SJCRH30 (cell line): ENCODE data around the gene CALML4. TPM values are rescaled to one million over a fixed set of nuclear protein-coding genes. Genes with fewer than 3 reads are reported as not detected.
"Not testable (repeated sequence)": the region's sequence is repeated elsewhere in the genome, so short reads cannot be mapped to it uniquely, and the experiment has no call there.

ENCODE experiments used
- DNase-seq, 2 experiments: peaks; one replicate each; pipeline ENCODE4 v3.0.0-alpha.2; 2015 to 2020
- H3K27ac ChIP-seq: fragments of 250-450 bp; sonication (Bioruptor Pico); 2 replicates; pipeline ENCODE4 v1.5.1; 2020; ENCODE audit warnings: mild to moderate bottlenecking, moderate library complexity
- H3K27me3 ChIP-seq: fragments of 250-450 bp; sonication (Bioruptor Pico); 2 replicates; pipeline ENCODE4 v1.5.1; 2020; ENCODE audit warnings: mild to moderate bottlenecking, moderate library complexity
- H3K36me3 ChIP-seq: fragments of 250-450 bp; sonication (Bioruptor Pico); 2 replicates; pipeline ENCODE4 v1.5.1; 2020; ENCODE audit warnings: mild to moderate bottlenecking, moderate library complexity
- H3K4me1 ChIP-seq: fragments of 250-450 bp; sonication (Bioruptor Pico); 2 replicates; pipeline ENCODE4 v1.5.1; 2020; ENCODE audit warnings: mild to moderate bottlenecking, moderate library complexity
- H3K4me3 ChIP-seq: fragments of 250-450 bp; sonication (Bioruptor Pico); 2 replicates; pipeline ENCODE4 v1.5.1; 2020; ENCODE audit warnings: mild to moderate bottlenecking, moderate library complexity
- H3K9me3 ChIP-seq: fragments of 250-450 bp; sonication (Bioruptor Pico); replicated peaks from 2 replicates; pipeline ENCODE4 v1.5.1; 2020; ENCODE audit warnings: mild to moderate bottlenecking, moderate library complexity
- total RNA-seq: library from RNA; depleted of rRNA; stranded (reverse); fragments of >200 nt; shearing (Covaris generic); gene quantifications from 2 replicates; pipeline ENCODE4 v1.2.3, GENCODE V29; 2014

CALML4 gene
- total RNA-seq, 1 experiment from 2014 or later = 7.5 TPM

GRCh38 chr15:68175526-68175925 is 29.6 kb downstream of the CALML4 start:
- DNase-seq = no peak
- Histone ChIP-seq H3K4me3 (no peak overlapping the region), H3K27me3 (no peaks in the 10 kb centered on the region), H3K9me3 (no peaks in the 10 kb centered on the region), H3K27ac (no peak overlapping the region), H3K36me3 (peaks cover 56% of the 10 kb centered on the region), H3K4me1 (no peaks in the 10 kb centered on the region)

- H3K27me3 ChIP-seq = no peaks in the 10 kb centered on the region
- no peak for DNase-seq
- peaks cover 44% of the 10 kb centered on the region for H3K36me3 ChIP-seq
- H3K9me3 ChIP-seq = no peaks in the 10 kb centered on the region
- no peaks in the 10 kb centered on the region for H3K4me1 ChIP-seq
- H3K27ac ChIP-seq = no peak overlapping the region
- H3K4me3 ChIP-seq = no peak overlapping the region
These were observed 32.0 kb downstream of the CALML4 start for GRCh38 chr15:68173119-68173518.

- not testable (repeated sequence) for H3K4me1 ChIP-seq, H3K4me3 ChIP-seq, DNase-seq, H3K9me3 ChIP-seq, H3K27me3 ChIP-seq, H3K27ac ChIP-seq
- H3K36me3 ChIP-seq = peaks cover 36% of the 10 kb centered on the region
These were observed 33.1 kb downstream of the CALML4 start for GRCh38 chr15:68172037-68172436.

- Histone ChIP-seq H3K9me3 (no peaks in the 10 kb centered on the region), H3K36me3 (peaks cover 19% of the 10 kb centered on the region), H3K27me3 (no peaks in the 10 kb centered on the region), H3K4me1 (no peaks in the 10 kb centered on the region), H3K27ac (no peak overlapping the region), H3K4me3 (no peak overlapping the region)
- DNase-seq = no peak
These were observed 38.3 kb downstream of the CALML4 start for GRCh38 chr15:68166847-68167246.

- DNase-seq = no peak
- Histone ChIP-seq H3K36me3 (peaks cover 31% of the 10 kb centered on the region), H3K9me3 (no peaks in the 10 kb centered on the region), H3K27ac (no peak overlapping the region), H3K4me3 (no peak overlapping the region), H3K4me1 (no peaks in the 10 kb centered on the region), H3K27me3 (no peaks in the 10 kb centered on the region)
These were observed 41.9 kb downstream of the CALML4 start for GRCh38 chr15:68163191-68163590.

- H3K27me3 ChIP-seq = no peaks in the 10 kb centered on the region
- H3K36me3 ChIP-seq = peaks cover 37% of the 10 kb centered on the region
- H3K4me1 ChIP-seq = no peaks in the 10 kb centered on the region
- no peak overlapping the region for H3K4me3 ChIP-seq
- DNase-seq = no peak
- no peak overlapping the region for H3K27ac ChIP-seq
- no peaks in the 10 kb centered on the region for H3K9me3 ChIP-seq
These were observed 47.0 kb downstream of the CALML4 start for GRCh38 chr15:68158046-68158628.

GRCh38 chr15:68157074-68157473 is 48.1 kb downstream of the CALML4 start:
- Histone ChIP-seq H3K4me3 (no peak overlapping the region), H3K9me3 (no peaks in the 10 kb centered on the region), H3K4me1 (no peaks in the 10 kb centered on the region), H3K36me3 (peaks cover 34% of the 10 kb centered on the region), H3K27me3 (no peaks in the 10 kb centered on the region), H3K27ac (no peak overlapping the region)
- no peak for DNase-seq

GRCh38 chr15:68154923-68155559 is 50.1 kb downstream of the CALML4 start:
- Histone ChIP-seq H3K9me3 (no peaks in the 10 kb centered on the region), H3K4me3 (no peak overlapping the region), H3K36me3 (peaks cover 21% of the 10 kb centered on the region), H3K4me1 (no peaks in the 10 kb centered on the region), H3K27me3 (no peaks in the 10 kb centered on the region), H3K27ac (no peak overlapping the region)
- peak; percentile 32 to 65 for DNase-seq

GRCh38 chr15:68152342-68152741 is 52.8 kb downstream of the CALML4 start:
- DNase-seq = no peak
- peaks cover 15% of the 10 kb centered on the region for H3K36me3 ChIP-seq
- H3K27ac ChIP-seq = no peak overlapping the region
- H3K4me3 ChIP-seq = no peak overlapping the region
- H3K9me3 ChIP-seq = no peaks in the 10 kb centered on the region
- H3K4me1 ChIP-seq = no peaks in the 10 kb centered on the region
- H3K27me3 ChIP-seq = no peaks in the 10 kb centered on the region

- H3K9me3 ChIP-seq = no peaks in the 10 kb centered on the region
- no peak overlapping the region for H3K27ac ChIP-seq
- no peaks in the 10 kb centered on the region for H3K4me1 ChIP-seq
- no peak for DNase-seq
- no peak overlapping the region for H3K4me3 ChIP-seq
- H3K36me3 ChIP-seq = peaks cover 20% of the 10 kb centered on the region
- no peaks in the 10 kb centered on the region for H3K27me3 ChIP-seq
These were observed 53.9 kb downstream of the CALML4 start for GRCh38 chr15:68151277-68151676.

- no peaks in the 10 kb centered on the region for H3K4me1 ChIP-seq
- no peaks in the 10 kb centered on the region for H3K9me3 ChIP-seq
- peaks cover 17% of the 10 kb centered on the region for H3K36me3 ChIP-seq
- no peaks in the 10 kb centered on the region for H3K27me3 ChIP-seq
- DNase-seq = no peak
- no peak overlapping the region for H3K27ac ChIP-seq
- H3K4me3 ChIP-seq = no peak overlapping the region
These were observed 54.9 kb downstream of the CALML4 start for GRCh38 chr15:68150187-68150586.

- DNase-seq = no peak
- H3K27ac ChIP-seq = no peak overlapping the region
- no peak overlapping the region for H3K4me3 ChIP-seq
- no peaks in the 10 kb centered on the region for H3K9me3 ChIP-seq
- peaks cover 18% of the 10 kb centered on the region for H3K36me3 ChIP-seq
- no peaks in the 10 kb centered on the region for H3K4me1 ChIP-seq
- H3K27me3 ChIP-seq = no peaks in the 10 kb centered on the region
These were observed 56.1 kb downstream of the CALML4 start for GRCh38 chr15:68149059-68149458.

- no peak overlapping the region for H3K27ac ChIP-seq
- DNase-seq = no peak
- H3K9me3 ChIP-seq = no peaks in the 10 kb centered on the region
- H3K4me1 ChIP-seq = no peaks in the 10 kb centered on the region
- no peak overlapping the region for H3K4me3 ChIP-seq
- no peaks in the 10 kb centered on the region for H3K27me3 ChIP-seq
- peaks cover 14% of the 10 kb centered on the region for H3K36me3 ChIP-seq
These were observed 57.1 kb downstream of the CALML4 start for GRCh38 chr15:68148039-68148438.

GRCh38 chr15:68145706-68146105 is 59.4 kb downstream of the CALML4 start:
- H3K36me3 ChIP-seq = peaks cover 14% of the 10 kb centered on the region
- no peak for DNase-seq
- no peak overlapping the region for H3K4me3 ChIP-seq
- no peaks in the 10 kb centered on the region for H3K27me3 ChIP-seq
- no peaks in the 10 kb centered on the region for H3K9me3 ChIP-seq
- no peak overlapping the region for H3K27ac ChIP-seq
- H3K4me1 ChIP-seq = no peaks in the 10 kb centered on the region

- Histone ChIP-seq H3K36me3 (peaks cover 14% of the 10 kb centered on the region), H3K27ac (no peak overlapping the region), H3K4me3 (no peak overlapping the region), H3K9me3 (no peaks in the 10 kb centered on the region), H3K27me3 (no peaks in the 10 kb centered on the region), H3K4me1 (no peaks in the 10 kb centered on the region)
- no peak for DNase-seq
These were observed 61.3 kb downstream of the CALML4 start for GRCh38 chr15:68143785-68144184.

- no peak for DNase-seq
These were observed 62.0 kb downstream of the CALML4 start for GRCh38 chr15:68143129-68143528.

More at GRCh38 chr15:68143129-68143528, 62.0 kb downstream of the CALML4 start:
- H3K27ac ChIP-seq = no peak overlapping the region
- no peaks in the 10 kb centered on the region for H3K27me3 ChIP-seq
- no peaks in the 10 kb centered on the region for H3K4me1 ChIP-seq
- peaks cover 14% of the 10 kb centered on the region for H3K36me3 ChIP-seq
- H3K9me3 ChIP-seq = no peaks in the 10 kb centered on the region
- no peak overlapping the region for H3K4me3 ChIP-seq
